Esophagus squamous epithelium (tissue), 5 donors: ENCODE measurements around the gene ANKS1B. TPM values are rescaled to one million over a fixed set of nuclear protein-coding genes. Genes with fewer than 3 reads are reported as not detected.

Experiments used
- DNase-seq: peaks from one replicate; lab custom pipeline; 2025; lab: John Stamatoyannopoulos, UW
- H3K27ac ChIP-seq, 4 donors: fragments of 200-600 bp; sonication (generic); one replicate each; pipeline ENCODE4 v1.5.1; 2016 to 2019; ENCODE audit warnings: mild to moderate bottlenecking in 1 of 4
- H3K27me3 ChIP-seq, 4 donors: fragments of 200-600 bp; sonication (generic); 1 replicate in 3 of 4; 2 replicates in 1 of 4; pipeline versions ENCODE4 v1.5.1 to v1.6.0; 2017 to 2021; ENCODE audit warnings: antibody characterized with exemption in 1 of 4
- H3K36me3 ChIP-seq, 3 donors: fragments of 200-600 bp; sonication (generic); one replicate each; pipeline ENCODE4 v1.5.1; 2016 to 2019
- H3K4me1 ChIP-seq, 3 donors: fragments of 200-600 bp; sonication (generic); one replicate each; pipeline ENCODE4 v1.5.1; 2017 to 2019
- H3K4me3 ChIP-seq, 4 donors: fragments of 200-600 bp; sonication (generic); 1 replicate in 3 of 4; 2 replicates in 1 of 4; pipeline ENCODE4 v1.5.1; 2016 to 2019; ENCODE audit warnings: mild to moderate bottlenecking in 2 of 4, moderate library complexity in 1 of 4
- H3K9me3 ChIP-seq, 3 donors: fragments of 200-600 bp; sonication (generic); one replicate each; pipeline ENCODE4 v1.5.1; 2016 to 2019
- CTCF ChIP-seq, 6 experiments: fragments of 450-650 bp in 4 of 6; fragments of 200-600 bp in 2 of 6; sonication (generic) in 2 of 6; IDR thresholded peaks; one replicate each; pipeline ENCODE4 v1.5.1; 2016 to 2019; ENCODE audit warnings: antibody characterized with exemption in 6 of 6, mild to moderate bottlenecking in 4 of 6, moderate library complexity in 4 of 6
- POLR2A ChIP-seq, 4 donors: fragments of 450-650 bp; IDR thresholded peaks; one replicate each; pipeline ENCODE4 v1.6.1; 2017; ENCODE audit warnings: antibody characterized with exemption in 4 of 4, mild to moderate bottlenecking in 4 of 4, moderate library complexity in 3 of 4
- whole genome bisulfite sequencing, 2 donors: methylation state at CpG; one replicate each; pipeline ENCODE4 v1.1.5; 2018; 5-methylcytosine and 5-hydroxymethylcytosine counted together
- intact Hi-C: fragments of 100-400 bp; cut with DNase I; formaldehyde crosslinking; loops from one replicate; pipeline ENCODE4 v1.15.0; 2022
- total RNA-seq, 4 donors: library from RNA; depleted of rRNA; stranded (reverse); fragments of >200 nt; gene quantifications; one replicate each; pipeline ENCODE4 v1.1.0, GENCODE V29; 2016
- donor health status: DM: yes; HTN: yes; CAD: no.

Gene ANKS1B
- total RNA-seq, 4 donors from 2014 or later = 1.6 to 15.8 (median 8.1) TPM

DNA sequence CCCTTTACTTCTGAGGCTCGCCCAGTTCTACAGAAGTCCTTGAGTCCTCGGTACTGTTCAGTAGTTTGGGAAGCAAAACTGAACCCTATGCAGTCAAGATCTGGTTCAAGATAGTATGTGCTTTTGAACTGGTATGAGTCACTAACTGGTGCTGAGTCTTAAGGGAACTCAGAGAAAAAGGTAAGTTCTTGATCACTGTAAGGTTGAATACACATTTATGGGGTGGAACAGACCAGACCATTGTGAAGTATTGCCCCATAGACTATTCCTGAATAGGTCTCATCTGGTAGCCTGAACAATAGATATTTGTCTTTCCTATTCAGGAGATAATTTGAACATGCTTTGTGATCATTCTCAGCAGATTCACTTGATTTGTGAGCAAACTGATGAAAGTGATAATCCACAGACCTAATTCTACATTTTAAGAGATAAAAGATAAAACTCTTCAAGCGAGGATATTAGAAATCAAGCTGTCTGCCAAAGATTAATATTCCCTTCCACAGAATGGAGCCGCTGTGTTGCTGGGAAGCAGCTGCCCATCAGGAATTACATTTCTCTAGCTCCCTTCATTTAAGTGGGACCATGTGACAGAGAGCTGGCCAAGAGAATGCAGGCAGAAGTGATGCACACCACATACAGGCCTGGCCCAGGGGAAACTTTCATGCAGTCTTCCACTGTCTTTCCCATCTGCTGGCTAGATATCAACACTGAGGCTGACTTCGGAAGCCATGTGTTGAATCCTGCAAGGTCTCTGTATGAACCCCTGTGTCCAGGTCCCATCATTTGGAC, 707.0 kb downstream of the ANKS1B start:
- Histone ChIP-seq H3K4me1 (no peaks in the 10 kb centered on the region), H3K9me3 (no peaks in the 10 kb centered on the region)
- intact Hi-C loops = no loop called here

DNA sequence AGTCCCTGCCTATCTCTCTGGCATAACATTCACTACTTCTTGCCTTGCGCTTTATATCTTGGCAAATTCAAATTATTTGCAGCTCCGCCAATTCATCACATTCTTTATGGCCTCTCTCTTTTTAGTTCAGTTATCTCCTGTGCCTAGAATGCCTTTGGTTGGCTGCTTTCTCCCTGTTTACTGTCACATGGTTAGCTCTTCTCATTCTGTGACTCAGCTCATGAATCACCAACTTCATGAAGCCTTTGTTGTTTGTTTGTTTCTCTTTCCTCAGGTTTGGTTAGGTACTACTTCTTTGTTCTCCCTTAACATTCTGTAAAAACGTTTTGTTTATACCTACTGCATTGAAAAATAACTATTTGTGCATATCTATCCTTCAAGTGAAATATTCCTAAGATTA, 713.7 kb downstream of the ANKS1B start:
- no peaks in the 10 kb centered on the region for H3K27me3 ChIP-seq
- DNase-seq = no peak
- no peaks in the 10 kb centered on the region for H3K36me3 ChIP-seq
- H3K4me1 ChIP-seq = no peaks in the 10 kb centered on the region
- no peak overlapping the region for H3K27ac ChIP-seq
- WGBS, 2 donors = 62% methylated on average over 3 of the region's 3 CpGs
- no peak overlapping the region for H3K4me3 ChIP-seq
- TF ChIP-seq CTCF (IDR thresholded peaks at IDR 0.05) = no peak
- TF ChIP-seq POLR2A (IDR thresholded peaks at IDR 0.05) = no peak
- H3K9me3 ChIP-seq = no peaks in the 10 kb centered on the region
- intact Hi-C loops = no loop called here

More for the DNA sequence above, 707.0 kb downstream of the ANKS1B start:
- no peak overlapping the region for H3K27ac ChIP-seq
- 80 to 89% methylated on average over 5 of the region's 5 CpGs for WGBS, 2 donors
- H3K4me3 ChIP-seq = no peak overlapping the region
- DNase-seq = no peak
- H3K36me3 ChIP-seq = no peaks in the 10 kb centered on the region
- H3K27me3 ChIP-seq = no peaks in the 10 kb centered on the region
- no peak for TF ChIP-seq CTCF (IDR thresholded peaks at IDR 0.05)
- TF ChIP-seq POLR2A (IDR thresholded peaks at IDR 0.05) = no peak

GRCh38 chr12:99267038-99267437, 717.7 kb downstream of the ANKS1B start:
- no peak overlapping the region for H3K4me3 ChIP-seq
- intact Hi-C loops = no loop called here
- H3K27ac ChIP-seq = no peak overlapping the region
- no peak for TF ChIP-seq CTCF (IDR thresholded peaks at IDR 0.05)
- TF ChIP-seq POLR2A (IDR thresholded peaks at IDR 0.05) = no peak
- H3K4me1 ChIP-seq = no peaks in the 10 kb centered on the region
- no peak for DNase-seq
- H3K9me3 ChIP-seq = no peaks in the 10 kb centered on the region
- H3K36me3 ChIP-seq = no peaks in the 10 kb centered on the region
- no peaks in the 10 kb centered on the region for H3K27me3 ChIP-seq

GRCh38 chr12:99265648-99266047, 719.1 kb downstream of the ANKS1B start:
- Histone ChIP-seq H3K36me3 (no peaks in the 10 kb centered on the region), H3K4me3 (no peak overlapping the region), H3K27ac (no peak overlapping the region), H3K4me1 (no peaks in the 10 kb centered on the region), H3K27me3 (no peaks in the 10 kb centered on the region), H3K9me3 (no peaks in the 10 kb centered on the region)
- 68 to 86% methylated on average over 3 of the region's 3 CpGs for WGBS, 2 donors
- intact Hi-C loops = no loop called here
- TF ChIP-seq POLR2A (IDR thresholded peaks at IDR 0.05) (no peak), CTCF (IDR thresholded peaks at IDR 0.05) (no peak)
- DNase-seq = no peak

- Histone ChIP-seq H3K4me1 (peaks cover 0 to 11% (median 7%) of the 10 kb centered on the region in 3 donors), H3K4me3 (no peak overlapping the region), H3K9me3 (no peaks in the 10 kb centered on the region), H3K27me3 (no peaks in the 10 kb centered on the region), H3K27ac (no peak overlapping the region), H3K36me3 (no peaks in the 10 kb centered on the region)
- intact Hi-C loops = no loop called here
- DNase-seq = no peak
- 68 to 84% methylated on average over 1 of the region's 1 CpG for WGBS, 2 donors
- TF ChIP-seq CTCF (IDR thresholded peaks at IDR 0.05) (no peak), POLR2A (IDR thresholded peaks at IDR 0.05) (no peak)
Measured at GRCh38 chr12:99261256-99261655, 723.5 kb downstream of the ANKS1B start.
